ENCODE measurements around the gene NTN4.
A peak's percentile ranks its signal among the peaks of the same experiment; 100 is the strongest.
"Not testable (repeated sequence)": the region's sequence is repeated elsewhere in the genome, so short reads cannot be mapped to it uniquely, and the experiment has no call there.

The NTN4 gene

GRCh38 chr12:95796225-95796981, 5.8 kb upstream of the NTN4 start:
- no peak for DNase-seq

- no peak for DNase-seq
These were observed 619 bp upstream of the NTN4 start for GRCh38 chr12:95790917-95791849.

- peak; percentile 61 for DNase-seq
These were observed 1.2 kb downstream of the NTN4 start for GRCh38 chr12:95789126-95790032.

DNA sequence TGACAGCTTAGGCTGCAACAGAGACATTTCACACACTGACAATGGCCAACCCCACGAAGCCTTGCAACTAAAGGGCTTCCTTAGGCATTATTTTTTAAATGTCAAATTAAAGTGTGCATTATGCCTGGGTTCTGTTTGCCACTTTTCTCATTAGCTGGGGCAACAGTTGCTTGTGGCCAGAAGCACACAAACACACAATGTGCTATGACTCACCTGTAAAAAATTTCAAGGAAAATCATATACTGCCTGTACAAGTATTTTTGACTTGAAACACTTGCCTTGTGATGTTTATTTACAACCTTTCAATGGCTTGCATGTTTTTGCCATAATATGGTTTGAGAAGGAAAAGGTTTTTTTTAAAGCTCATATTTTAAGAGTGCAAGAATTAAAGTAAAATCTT, 1.9 kb downstream of the NTN4 start:
- DNase-seq, result no peak

DNA sequence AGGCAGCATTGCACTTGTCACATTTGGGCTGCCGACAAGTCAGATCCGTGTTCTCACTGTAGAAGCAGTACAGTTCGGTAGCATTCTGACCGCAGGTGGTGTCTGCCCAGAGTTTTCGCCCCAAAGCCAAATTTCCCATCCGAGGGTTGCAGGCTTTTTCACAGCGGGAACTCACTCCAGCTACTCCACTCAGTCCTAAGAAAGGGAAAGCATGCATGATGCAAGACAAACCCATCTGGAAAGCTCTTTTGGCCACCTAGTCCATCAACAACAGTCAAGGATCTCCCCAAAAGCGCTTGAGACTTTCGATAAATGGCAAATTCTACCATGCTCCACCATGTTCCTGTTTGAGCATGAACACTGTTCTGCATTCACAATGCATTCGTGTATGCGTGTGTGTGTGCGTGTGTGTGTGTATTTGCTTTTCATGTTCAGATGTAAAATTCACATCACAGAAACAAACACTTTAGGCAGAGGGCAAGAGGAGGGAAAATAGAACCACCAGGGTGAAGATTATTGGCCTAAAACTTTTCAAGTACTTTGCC, 3.2 kb downstream of the NTN4 start:
- no peak for DNase-seq

DNA sequence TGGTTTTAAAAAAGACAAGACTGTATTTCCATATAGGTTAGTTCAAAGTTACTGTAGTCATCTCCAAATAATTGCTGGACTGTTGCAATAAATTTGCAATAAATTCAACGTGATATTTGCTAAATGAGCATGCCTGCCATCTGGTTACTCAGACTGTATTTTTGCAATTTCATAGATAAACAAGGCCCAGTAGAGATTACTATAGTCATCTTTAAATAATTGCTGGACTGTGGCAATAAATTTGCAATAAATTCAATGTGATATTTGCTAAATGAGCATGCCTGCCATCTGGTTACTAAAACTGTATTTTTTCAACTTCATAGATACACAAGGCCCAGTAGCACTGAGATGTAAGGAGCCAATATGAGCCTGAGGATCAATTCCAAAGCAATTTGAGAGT, 5.6 kb downstream of the NTN4 start:
- no peak for DNase-seq

DNA sequence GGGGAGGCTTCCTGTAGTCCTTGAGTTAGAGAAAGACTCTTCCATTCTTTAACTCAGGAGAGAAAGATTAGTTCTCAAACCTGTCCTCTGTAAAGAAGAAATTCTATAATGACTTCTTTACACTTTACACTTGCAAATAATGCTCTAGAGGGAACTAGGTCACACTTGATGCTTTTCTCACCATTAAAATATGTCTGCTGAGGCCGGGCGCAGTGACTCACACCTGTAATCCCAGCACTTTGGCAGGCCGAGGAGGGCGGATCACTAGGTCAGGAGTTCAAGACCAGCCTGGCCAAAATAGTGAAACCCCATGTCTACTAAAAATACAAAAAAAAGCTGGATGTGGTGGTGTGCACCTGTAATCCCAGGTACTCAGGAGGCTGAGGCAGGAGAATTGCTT, 6.3 kb downstream of the NTN4 start:
- DNase-seq, result no peak

DNA sequence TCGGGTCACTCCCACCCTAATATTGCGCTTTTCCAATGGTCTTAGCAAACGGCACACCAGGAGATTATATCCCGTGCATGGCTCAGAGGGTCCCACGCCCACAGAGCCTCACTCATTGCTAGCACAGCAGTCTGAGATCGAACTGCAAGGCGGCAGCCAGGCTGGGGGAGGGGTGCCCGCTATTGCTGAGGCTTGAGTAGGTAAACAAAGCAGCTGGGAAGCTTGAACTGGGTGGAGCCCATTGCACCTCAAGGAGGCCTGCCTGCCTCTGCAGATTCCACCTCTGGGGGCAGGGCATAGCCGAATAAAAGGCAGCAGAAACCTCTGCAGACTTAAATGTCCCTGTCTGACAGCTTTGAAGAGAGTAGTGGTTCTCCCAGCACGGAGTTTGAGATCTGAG, 15.1 kb downstream of the NTN4 start:
- DNase-seq, result not testable (repeated sequence)

- no peak for DNase-seq
These were observed 16.1 kb downstream of the NTN4 start for GRCh38 chr12:95774311-95775045.

GRCh38 chr12:95773320-95773719, 17.2 kb downstream of the NTN4 start:
- no peak for DNase-seq

DNA sequence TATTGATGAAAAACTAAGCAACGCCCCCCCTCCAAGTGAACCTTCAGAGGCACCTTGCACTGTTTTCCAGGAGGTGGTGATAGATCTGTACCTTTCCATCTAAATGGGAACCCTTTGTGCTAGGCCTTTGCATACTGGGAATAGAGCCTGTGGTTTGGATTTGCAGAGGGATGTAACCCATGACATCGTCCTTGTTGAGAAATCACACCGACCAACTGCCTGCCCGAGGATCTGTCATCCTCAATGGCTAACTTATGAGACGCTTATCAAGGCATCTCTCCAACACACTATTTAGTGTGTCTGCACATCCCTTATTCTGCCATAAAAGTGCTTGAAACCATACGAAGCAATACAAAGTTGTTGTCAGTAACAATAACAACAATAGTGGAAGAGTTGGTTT, 22.9 kb downstream of the NTN4 start:
- no peak for DNase-seq

DNA sequence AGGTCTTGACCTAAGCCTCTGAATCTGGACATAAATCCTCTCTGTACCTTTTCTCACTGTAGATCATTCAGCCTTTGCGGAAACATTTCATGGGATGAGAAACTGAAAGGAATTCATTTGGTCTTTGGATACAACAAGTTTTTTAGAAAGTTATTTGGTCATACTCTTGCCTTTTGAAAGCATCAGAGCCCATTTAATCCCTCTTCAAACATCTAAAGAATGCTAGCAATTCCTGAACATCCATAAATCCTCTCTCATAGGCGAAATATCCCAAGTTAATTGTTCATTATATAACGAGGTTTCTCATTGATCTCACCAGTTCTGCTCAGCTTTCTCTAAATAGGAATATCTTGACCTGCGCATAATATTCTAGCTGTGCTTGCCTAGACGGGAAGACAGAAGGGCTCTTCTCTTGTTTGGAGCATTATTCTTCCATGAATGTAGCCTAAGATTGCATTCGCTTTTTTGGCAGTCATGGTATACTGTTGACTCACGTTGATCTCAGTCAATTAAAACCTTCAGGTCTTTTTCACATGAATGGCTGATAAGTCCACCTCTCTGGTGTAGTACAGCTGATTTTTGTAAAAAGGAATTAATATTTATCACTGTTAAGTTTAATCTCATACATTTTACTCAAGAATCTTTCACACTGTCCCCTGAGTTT, 24.1 kb downstream of the NTN4 start:
- DNase-seq, result no peak

- DNase-seq, result no peak
These were observed 25.7 kb downstream of the NTN4 start for GRCh38 chr12:95764848-95765247.

GRCh38 chr12:95763809-95764253, 26.7 kb downstream of the NTN4 start:
- no peak for DNase-seq

DNA sequence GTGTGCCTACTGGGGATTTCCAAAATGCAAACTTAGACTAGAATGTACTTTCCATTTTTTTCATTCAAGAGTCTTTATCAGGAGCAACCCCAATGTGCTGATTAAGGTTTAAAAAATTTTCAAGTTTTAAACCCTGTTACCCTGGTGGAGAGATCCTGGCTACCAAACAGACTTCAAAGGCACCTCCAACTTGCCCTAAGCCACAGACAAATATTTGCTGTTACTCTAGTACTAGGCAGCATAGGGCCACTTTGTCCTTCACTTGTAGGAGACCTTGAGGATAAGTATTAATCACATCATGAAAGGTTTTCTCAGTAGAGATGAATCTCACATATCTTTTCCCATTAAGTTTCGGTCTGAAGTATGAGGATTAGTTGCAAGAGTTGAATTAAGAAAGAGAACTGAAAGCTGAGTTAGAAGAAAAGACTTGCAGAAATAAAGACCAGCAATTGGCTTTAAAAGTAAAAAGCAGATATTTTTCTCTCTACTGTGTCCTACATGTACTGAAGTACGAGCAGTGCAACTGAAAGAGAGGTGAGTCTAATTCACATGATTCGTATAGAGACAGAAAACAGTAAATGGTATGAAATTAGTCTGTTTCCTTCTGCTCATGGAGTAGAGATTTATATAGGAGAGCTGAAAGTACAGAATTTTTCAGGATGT, 28.3 kb downstream of the NTN4 start:
- DNase-seq, result no peak

- DNase-seq, result no peak
These were observed 30.2 kb downstream of the NTN4 start for GRCh38 chr12:95760371-95760770.

DNA sequence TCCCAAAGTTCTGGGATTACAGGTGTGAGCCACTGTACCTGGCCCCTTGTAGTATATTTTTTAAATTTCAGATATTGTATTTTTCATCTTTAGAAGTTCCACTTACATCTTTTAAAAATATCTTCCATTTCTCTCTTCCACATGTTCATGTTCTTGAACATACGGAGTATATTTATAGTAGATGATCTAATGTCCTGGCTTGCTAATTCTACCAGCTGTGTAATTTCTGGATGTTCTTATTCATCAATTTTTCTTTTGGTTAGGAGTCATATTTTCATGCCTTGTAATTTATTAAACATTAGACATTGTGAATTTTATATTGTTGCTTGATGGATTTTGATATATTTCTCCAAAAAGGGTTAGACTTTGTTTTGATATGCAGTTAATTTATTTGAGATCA, 30.8 kb downstream of the NTN4 start:
- no peak for DNase-seq

GRCh38 chr12:95759039-95759438, 31.5 kb downstream of the NTN4 start:
- no peak for DNase-seq

DNA sequence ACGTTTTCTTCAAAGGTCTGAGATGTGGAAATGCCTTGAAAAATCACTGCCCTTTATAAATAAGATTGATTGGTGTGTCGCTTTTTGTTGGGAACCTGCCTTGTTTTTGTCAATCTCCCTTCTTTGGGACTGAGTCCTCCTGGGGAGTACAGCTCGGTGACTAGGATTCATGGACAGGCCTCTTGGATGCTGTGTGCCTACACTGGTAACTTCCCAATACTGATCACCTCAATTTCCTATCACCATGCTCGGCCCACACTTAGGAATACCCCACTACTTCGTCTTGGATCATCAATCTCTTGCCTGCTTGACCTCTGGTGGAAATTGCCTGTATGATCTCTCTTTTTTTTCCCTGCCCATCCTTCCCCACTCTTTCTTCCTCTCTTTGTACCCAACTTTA, 34.2 kb downstream of the NTN4 start:
- DNase-seq, result no peak

DNA sequence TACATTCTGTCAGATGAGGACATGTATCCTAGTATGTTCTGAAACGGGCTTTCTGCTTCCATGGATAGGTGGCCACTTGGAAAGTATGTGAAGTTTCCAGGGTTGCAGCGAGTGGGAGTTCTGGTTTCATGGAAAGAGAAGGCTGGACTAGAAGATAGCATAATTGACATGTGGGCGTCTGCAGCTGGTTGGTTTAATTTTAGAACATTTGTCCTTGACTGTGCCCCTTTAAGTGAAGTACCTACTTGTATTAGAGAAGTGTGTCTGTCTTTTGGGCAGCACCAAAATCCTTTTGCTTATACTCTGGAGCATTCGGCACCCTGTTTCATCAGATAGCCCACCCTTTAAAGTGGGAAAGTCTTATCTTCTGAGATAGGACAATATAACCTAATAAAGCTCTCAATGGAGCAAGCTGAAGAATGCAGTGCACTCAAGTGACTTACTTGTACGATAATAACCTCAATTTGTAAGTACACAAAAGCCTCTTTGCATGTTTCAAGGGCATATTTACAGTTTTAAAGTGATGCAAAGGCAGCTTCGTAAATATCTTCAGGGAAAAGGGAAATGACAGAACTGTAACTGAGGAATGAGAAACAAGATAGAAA, 35.2 kb downstream of the NTN4 start:
- DNase-seq, result no peak

Measured in NCI-H1105 treated with DMSO at 0.1 percent for 48 hours (cell line).